Adrenal gland (tissue), 5 donors: ENCODE measurements around the gene ERBB4.

Experiments used
- POLR2A ChIP-seq, 2 donors: fragments of 450-650 bp; IDR thresholded peaks; one replicate each; pipeline ENCODE4 v1.6.1; 2017; ENCODE audit warnings: antibody characterized with exemption in 2 of 2, mild to moderate bottlenecking in 2 of 2, moderate library complexity in 1 of 2
- TF ChIP-seq, protein P1 (sequence below), 6 experiments: fragments of 450-650 bp in 4 of 6; fragments of 200-600 bp in 2 of 6; sonication (generic) in 1 of 6; IDR thresholded peaks; 1 replicate in 5 of 6; 2 replicates in 1 of 6; pipeline versions ENCODE4 v1.5.1 to v1.8.0; 2016 to 2021; ENCODE audit warnings: antibody characterized with exemption in 6 of 6, mild to moderate bottlenecking in 2 of 6, moderate library complexity in 1 of 6
- donor health status: DM: no; HTN: no; CAD: no.

- TF ChIP-seq, protein P1, sequence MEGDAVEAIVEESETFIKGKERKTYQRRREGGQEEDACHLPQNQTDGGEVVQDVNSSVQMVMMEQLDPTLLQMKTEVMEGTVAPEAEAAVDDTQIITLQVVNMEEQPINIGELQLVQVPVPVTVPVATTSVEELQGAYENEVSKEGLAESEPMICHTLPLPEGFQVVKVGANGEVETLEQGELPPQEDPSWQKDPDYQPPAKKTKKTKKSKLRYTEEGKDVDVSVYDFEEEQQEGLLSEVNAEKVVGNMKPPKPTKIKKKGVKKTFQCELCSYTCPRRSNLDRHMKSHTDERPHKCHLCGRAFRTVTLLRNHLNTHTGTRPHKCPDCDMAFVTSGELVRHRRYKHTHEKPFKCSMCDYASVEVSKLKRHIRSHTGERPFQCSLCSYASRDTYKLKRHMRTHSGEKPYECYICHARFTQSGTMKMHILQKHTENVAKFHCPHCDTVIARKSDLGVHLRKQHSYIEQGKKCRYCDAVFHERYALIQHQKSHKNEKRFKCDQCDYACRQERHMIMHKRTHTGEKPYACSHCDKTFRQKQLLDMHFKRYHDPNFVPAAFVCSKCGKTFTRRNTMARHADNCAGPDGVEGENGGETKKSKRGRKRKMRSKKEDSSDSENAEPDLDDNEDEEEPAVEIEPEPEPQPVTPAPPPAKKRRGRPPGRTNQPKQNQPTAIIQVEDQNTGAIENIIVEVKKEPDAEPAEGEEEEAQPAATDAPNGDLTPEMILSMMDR (IDR thresholded peaks at IDR 0.05): no peak
- no peak for TF ChIP-seq POLR2A (IDR thresholded peaks at IDR 0.05)
Measured at GRCh38 chr2:211487733-211488132, 1050.9 kb downstream of the ERBB4 start.
